HG03139 (cell line): ENCODE results near the gene PARP1.

Source experiments
- ATAC-seq: cut with Tn5 transposase; IDR thresholded peaks from one replicate; pipeline ENCODE4 v1.9.1; 2021; ENCODE audit not compliant: unreplicated experiment

PARP1 gene

DNA sequence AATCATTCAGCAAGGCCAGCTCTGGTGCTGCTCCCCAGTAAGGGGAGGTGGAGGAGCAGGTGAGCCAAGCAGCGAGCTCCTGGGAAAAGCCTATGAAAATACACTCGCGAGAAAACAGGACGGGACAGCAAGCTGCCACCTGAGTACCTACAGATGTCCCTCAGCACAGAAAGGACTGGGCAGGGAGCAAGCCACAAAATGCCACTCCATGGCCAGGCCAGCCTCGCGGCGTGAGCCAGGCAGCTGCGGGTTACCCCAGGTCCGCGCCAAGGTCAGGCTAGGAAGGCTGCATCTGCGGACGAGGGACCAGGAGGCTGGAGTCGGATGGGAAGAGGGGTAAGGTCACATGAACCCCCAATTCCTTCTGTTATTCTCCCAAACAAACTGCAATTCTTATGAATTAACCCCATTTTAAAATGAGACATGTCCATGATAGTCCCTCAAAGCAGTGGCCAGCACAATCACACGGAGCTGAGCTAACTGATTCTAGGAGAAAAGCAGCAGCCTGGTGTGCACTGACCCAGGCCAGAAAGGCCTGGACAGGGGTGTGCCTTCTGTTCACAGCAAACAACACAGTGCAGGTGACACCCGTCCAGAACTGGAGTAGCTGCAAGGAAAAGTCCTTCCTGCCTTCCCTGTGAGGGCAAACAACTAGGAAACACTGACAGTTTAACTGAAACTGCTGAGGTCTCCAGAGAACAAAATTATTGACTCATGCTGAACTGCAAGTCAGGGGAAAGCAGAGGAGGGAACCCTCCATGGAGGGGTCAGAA, 26.5 kb downstream of the PARP1 start:
- ATAC-seq, result no peak

- ATAC-seq, result no peak
Measured at GRCh38 chr1:226378071-226378470, 29.8 kb downstream of the PARP1 start.

DNA sequence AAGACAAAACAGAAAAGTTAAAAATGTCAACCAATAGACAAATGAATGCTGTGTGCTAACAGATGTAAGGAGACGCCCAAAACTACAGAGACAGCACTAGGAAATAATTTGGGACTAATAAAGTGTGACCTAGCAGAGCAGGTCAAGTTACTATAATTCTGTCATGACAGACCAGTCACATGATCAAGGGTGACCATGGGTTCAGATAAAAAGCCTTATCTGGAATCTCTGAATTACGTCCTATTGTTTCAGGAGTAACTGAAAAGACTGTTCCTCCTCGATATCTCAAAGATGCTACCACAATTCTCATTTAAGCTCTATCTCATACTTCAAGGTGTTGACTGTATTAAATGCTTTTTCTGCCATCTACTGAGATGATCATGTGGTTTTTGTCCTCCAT, 31.6 kb downstream of the PARP1 start:
- no peak for ATAC-seq

DNA sequence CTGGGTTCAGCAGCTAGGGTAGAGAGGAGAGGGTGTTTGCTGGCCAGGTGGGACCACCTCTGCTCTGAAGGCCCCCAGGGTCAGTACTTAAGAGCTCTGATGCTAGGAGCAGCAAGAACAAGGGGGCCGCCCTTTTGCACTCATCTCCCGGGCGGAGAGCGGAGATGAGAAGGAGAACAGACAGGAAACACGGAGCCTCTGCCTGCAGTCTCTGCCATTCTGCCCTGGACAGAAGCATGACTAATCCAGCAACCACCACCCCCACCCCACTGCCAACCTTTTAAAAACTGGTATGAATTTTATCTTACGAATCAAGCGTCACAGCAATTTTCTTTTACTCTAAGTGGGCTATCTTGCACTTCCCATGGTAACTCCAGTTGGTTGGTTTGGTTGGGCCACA, 34.5 kb downstream of the PARP1 start:
- ATAC-seq, result no peak

DNA sequence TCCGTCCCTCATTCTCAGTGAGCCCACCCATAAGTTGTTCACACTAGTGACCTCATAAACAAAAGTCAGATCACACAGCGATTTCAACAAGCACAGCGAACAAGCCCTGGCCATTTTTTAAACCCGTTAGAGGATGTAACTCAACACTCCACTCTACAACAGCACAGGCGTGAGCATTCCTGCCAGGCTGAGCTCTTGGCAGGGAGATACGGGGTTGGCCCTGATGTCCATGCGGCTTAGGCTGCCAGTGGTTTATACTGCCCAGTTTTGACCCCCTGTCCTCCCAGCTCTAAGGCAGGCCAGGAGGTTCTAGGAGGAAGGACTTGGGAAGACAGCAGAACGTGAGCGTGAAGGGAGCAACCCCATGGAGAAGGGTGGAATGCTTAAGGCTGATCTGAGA, 35.0 kb downstream of the PARP1 start:
- no peak for ATAC-seq

- no peak for ATAC-seq
Measured at GRCh38 chr1:226371866-226372490, 35.9 kb downstream of the PARP1 start.

GRCh38 chr1:226371027-226371694, 36.7 kb downstream of the PARP1 start:
- no peak for ATAC-seq

DNA sequence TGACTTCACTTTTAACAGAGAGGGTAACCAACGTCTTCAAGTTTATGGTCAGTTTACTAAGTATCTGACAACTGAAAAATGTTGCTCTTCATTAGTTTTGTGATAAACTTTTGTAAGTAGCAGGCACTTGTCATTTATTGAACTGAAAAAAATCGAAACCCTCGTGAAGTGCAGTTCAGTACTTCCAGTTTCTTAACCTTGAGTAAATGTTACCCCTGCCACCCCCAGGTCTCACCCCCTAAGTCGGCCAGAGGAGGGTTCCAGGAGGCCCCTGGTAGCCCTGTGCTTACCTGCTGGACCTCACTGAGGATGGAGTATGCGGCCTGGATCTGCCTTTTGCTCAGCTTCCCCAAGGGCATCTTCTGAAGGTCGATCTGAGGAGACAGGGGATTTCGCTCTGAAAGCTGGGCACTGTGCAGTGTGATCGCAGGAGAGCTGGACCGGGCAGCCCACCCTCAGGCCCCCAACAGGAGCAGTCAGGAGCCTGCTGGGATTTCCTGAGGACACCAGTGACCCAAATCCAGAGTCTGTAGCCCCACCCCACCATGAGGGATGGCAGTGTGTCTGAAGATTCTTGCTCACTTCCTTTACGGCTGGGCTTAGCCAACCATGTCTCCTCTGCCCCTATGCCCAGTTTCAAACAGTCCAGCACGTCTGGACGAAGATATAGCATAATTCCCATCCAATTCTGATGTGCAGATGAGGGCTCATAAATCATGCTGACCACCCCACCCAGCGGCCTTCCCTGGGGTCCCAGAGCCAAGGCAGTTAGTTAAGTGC, 37.6 kb downstream of the PARP1 start:
- peak; percentile 83 for ATAC-seq

DNA sequence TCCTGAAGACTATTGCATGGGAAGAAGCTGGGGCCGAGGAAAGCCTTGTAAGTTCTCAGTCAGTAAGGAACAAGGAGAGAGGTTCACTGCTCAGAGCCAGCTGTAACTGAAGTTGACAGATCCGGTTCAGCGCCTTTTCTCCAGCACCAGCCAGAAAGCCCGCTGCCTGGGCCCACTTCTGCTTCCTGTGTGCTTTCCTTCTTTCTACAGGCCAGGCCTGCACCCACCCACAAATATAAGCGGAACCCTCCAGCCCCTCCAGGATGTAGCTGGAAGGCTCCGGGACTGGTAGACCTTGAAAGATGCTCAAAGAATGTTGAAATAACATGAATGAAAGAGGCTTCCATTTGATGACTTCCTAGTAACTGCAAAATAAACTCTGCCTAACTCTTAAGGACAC, 38.8 kb downstream of the PARP1 start:
- ATAC-seq, result no peak

- ATAC-seq, result no peak
Measured at GRCh38 chr1:226366290-226366689, 41.6 kb downstream of the PARP1 start.

DNA sequence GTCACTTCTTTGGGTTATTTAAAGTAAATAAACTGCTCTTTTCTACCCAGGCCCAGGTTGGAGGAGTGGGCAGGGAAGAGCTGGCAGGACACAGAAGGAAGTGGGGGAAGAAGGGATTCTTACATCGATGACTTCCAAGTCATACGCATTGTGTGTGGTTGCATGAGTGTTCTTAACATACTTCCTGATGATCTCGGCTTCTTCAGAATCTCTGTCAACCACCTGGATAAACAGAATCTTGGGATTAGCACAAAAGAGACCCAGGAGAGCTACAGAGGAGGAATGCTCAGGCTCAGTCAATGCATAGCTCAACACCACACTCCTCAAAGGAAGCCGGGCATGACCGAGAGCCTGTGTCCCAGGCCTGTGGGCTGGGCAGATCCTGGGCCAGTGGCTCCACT, 42.1 kb downstream of the PARP1 start:
- no peak for ATAC-seq

- no peak for ATAC-seq
Measured at GRCh38 chr1:226364901-226365565, 42.9 kb downstream of the PARP1 start.

DNA sequence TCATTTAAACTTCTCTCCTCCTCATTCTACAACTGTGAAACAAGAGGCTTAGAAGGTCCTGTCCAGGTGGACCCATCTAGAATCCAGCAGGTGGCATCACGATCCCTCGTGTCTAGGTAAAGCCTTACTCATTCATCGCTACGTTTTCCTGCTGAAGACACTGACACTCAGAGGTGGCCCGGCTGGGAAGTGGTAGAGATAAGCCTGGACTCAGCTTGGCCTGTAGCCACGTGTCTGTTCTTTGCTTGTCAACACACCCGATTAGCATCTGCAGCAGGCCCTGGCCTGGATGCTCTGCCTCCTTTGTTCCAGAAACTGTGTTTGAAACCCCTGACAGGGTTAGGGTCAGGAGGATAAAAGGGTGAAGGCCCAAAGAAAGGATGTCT, 43.4 kb downstream of the PARP1 start:
- no peak for ATAC-seq

DNA sequence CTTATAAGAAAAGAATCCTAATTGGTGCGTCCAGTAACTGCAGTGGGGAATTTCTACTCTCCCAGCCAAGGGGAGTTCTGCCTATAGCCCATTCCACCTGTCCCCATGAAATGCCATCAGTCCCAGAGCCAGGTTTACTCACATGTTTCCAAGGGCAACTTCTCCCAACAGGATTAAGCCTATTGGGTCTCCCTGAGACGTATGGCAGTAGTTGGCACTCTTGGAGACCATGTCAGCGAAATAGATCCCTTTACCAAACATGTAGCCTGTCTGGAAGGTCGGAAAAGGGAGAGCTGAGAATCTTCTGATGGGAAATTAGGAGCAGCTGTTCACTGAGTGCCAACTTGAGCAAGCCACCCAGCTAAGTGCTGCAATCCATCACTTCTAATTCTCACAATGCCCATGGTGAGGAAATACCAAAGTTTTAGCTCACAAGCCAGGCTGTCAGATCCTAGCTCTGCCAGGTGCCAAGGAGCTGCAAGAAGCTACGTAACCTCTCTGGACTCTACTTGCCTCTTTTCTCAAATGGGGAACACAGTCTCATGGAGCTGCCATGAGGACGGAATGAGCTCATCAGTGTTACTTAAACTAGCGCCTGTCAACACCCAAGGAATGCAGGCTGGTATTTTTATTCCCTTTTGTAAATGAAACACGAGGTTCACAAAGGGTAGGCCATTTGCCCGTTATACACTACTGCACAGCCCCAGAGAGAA, 43.9 kb downstream of the PARP1 start:
- ATAC-seq, result no peak

- no peak for ATAC-seq
Measured at GRCh38 chr1:226362891-226363447, 44.9 kb downstream of the PARP1 start.

DNA sequence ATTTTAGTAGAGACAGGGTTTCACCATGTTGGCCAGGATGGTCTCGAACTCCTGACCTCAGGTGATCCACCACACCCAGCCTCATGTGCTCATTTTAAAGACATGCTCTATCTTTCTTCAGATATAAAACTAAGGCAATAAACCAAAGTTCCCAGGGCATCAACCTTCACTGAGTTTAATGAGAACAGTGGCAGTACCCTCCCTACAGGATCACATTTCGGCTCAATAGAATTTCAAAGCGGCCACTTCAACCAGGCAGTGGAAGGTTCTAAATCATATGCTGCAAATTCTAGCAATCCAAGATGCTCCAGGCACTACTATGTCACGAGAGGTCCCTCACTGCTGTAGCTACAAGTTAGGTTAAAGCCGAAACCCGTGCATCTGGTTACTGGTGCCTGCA, 45.5 kb downstream of the PARP1 start:
- no peak for ATAC-seq

DNA sequence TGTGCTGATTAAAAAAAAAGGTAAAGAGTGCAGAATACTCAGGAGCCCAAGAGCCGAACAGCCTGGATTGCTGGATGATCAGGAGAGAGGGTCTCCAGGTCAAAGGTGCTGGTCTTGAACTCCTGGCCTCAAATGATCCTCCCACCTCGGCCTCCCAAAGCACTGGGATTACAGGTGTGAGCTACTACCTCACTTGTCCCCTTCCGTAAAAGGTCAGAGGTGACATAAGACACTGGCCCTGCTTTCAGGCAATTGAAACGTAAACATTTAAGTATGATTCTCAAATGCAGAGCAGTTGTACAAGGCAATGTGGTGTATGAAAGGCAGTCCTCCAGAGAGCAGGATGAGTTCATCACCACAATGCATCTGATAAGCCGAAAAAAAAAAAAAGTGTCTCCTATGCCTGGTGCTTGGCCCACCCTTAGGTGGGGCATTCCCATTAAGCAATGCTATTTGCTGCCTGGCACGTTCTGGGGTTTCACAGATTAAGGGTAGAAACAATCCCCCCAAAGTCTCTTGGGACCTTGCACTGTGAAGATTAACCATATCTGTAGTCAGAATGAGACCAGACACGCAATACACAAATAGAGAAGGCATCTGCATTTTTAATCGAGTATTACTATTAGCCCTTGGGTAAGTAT, 47.7 kb downstream of the PARP1 start:
- peak; percentile 48 for ATAC-seq

DNA sequence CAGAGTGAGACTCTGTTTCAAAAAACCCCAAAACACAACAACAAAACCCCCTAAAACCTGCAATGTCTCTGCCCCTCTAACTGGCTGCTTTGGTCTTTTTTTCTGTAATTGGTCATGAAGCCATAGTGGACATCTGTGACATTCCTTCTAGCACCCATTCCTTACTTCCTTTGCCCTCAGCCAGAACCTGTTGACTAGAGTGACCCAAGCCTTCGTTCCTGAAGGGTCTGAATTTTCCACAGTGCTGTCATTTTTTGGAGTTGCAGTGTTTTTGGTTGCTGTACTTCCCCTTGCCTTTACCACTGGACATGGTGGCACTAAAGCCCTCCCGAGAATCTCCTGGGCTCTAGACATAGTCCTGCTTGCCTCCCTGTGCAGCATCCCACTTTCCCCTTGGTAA, 50.5 kb downstream of the PARP1 start:
- no peak for ATAC-seq

DNA sequence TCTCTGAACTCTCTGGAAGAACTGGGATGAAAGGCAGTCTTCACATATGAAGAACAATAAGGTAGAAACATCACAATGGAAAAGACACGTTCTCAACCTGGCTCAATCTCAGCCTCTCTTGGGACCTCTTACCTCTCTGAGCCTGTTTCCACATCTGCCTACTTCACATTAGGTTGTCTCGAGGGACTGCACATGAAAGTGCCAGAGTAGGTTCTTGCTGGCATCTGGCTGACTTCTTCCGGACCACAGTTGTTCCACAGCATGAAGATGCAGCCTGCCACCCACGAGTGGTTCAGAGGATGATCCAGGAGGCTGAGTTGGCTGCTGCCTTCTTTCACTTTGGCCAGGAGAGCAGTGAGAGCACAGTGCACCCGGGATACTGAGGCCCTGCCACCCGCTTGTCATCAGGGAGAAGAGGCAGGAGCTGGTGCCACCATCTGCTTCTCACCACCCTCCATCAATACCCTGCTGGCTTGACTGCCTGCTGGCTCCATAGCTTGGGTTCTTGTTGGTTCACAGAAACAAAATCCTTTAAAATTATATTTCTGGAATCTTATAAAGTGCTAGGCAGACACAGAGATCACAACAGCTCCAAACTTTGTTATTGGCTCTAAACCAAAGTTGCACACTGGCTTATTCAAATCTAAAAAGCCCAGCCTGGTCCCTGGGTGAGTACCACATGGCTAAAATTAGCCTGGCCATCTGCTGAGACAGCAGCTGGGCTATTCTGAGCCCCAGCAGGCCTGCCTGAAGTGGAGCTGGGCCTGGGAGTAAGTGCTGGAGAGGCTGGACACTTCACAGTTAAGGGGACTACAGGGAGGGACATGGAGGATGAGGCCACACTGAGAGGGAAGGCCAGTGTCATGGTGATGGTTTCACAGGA, 52.0 kb downstream of the PARP1 start:
- no peak for ATAC-seq
